K562 (cell line): ENCODE results near the gene PUM1. TPM values are rescaled to one million over a fixed set of nuclear protein-coding genes. Genes with fewer than 3 reads are reported as not detected.

ENCODE experiments used
- ATAC-seq: fragments of 200-7000 bp; cut with Tn5 transposase; 3 replicates; pipeline ENCODE4 v1.9.1; 2020; ENCODE audit warnings: moderate library complexity
- BruUV-seq: library from RNA; stranded (reverse); fragments of 400-500 nt; replicated peaks from 2 replicates; lab custom pipeline; 2021; lab: Mats Ljungman, UMichigan
- CTCF ChIA-PET: fragments of 300-600 bp; formaldehyde crosslinking; extraction: SDS; loops from one replicate; lab custom pipeline; 2021; ENCODE audit warnings: low intra/inter-chr PET ratio; lab: Yijun Ruan, JAX
- POLR2A ChIA-PET: fragments of 300-600, 350-650 bp; sonication (Branson Sonifier 250); formaldehyde crosslinking; extraction: SDS; loops from one replicate; lab custom pipeline; 2021; ENCODE audit warnings: antibody characterized with exemption, inconsistent platforms; lab: Yijun Ruan, JAX
- DNase-seq, 4 experiments: peaks; one replicate each; pipeline versions ENCODE4 v3.0.0 to v3.0.0-alpha.2; 2011 to 2018; ENCODE audit warnings: low spot score in 3 of 4, mixed read lengths in 3 of 4; ENCODE audit errors: extremely low read depth in 1 of 4
- FAIRE-seq: peaks from 2 replicates; lab custom pipeline; 2011; peaks lifted over from hg19 to GRCh38; lab: Jason Lieb, UNC
- H2AFZ ChIP-seq: 2 replicates; pipeline ENCODE4 v1.6.0; 2011; ENCODE audit warnings: low read depth, low read length, control low read depth, inconsistent platforms
- H3K27ac ChIP-seq: fragments of 200-600 bp; 3 replicates; pipeline ENCODE4 v1.8.0; 2011; ENCODE audit warnings: low read depth, mild to moderate bottlenecking, control low read depth, inconsistent platforms, low read length, moderate library complexity, mixed read lengths; ENCODE audit errors: extremely low read depth
- H3K27me3 ChIP-seq, 2 experiments: fragments of 300-600 bp in 1 of 2; 2 replicates in 1 of 2; 3 replicates in 1 of 2; pipeline versions ENCODE4 v1.6.0 to v1.8.0; 2011; ENCODE audit warnings: inconsistent platforms in 2 of 2, low read length in 2 of 2, mild to moderate bottlenecking in 1 of 2, mixed read lengths in 1 of 2, moderate library complexity in 1 of 2; ENCODE audit not compliant: control insufficient read depth in 2 of 2, insufficient read depth in 2 of 2
- H3K36me3 ChIP-seq: fragments of 300-600 bp; 3 replicates; pipeline ENCODE4 v1.8.0; 2011; ENCODE audit warnings: mild to moderate bottlenecking, low read length, inconsistent platforms; ENCODE audit not compliant: control insufficient read depth, insufficient read depth
- H3K4me1 ChIP-seq, 2 experiments: fragments of 200-600 bp in 1 of 2; replicated peaks in 1 of 2; 2 replicates in 1 of 2; 3 replicates in 1 of 2; pipeline versions ENCODE4 v1.5.1 to v1.8.0; 2011; ENCODE audit warnings: inconsistent platforms in 2 of 2, low read length in 2 of 2, mild to moderate bottlenecking in 1 of 2, mixed read lengths in 1 of 2, moderate library complexity in 1 of 2; ENCODE audit not compliant: control insufficient read depth in 2 of 2, insufficient read depth in 2 of 2
- H3K4me2 ChIP-seq: 2 replicates; pipeline ENCODE4 v1.6.1; 2011; ENCODE audit warnings: low read length, control low read depth, inconsistent platforms, mixed read lengths; ENCODE audit not compliant: insufficient read depth
- H3K4me3 ChIP-seq: fragments of 200-600 bp; sonication (generic), shearing (Covaris generic); 2 replicates; pipeline ENCODE4 v1.5.1; 2016; ENCODE audit warnings: control low read depth, inconsistent platforms
- H3K79me2 ChIP-seq: fragments of 200-600 bp; 3 replicates; pipeline ENCODE4 v1.8.0; 2011; ENCODE audit warnings: low read length, inconsistent platforms; ENCODE audit not compliant: control insufficient read depth, insufficient read depth
- H3K9ac ChIP-seq, 2 experiments: 2 replicates each; pipeline versions ENCODE4 v1.6.0 to v1.6.1; 2011; ENCODE audit warnings: low read depth in 2 of 2, low read length in 2 of 2, control low read depth in 1 of 2, inconsistent platforms in 1 of 2, mild to moderate bottlenecking in 1 of 2, mixed read lengths in 1 of 2; ENCODE audit not compliant: insufficient read depth in 1 of 2
- H3K9me1 ChIP-seq: one replicate; pipeline ENCODE4 v1.6.0; 2011; ENCODE audit warnings: inconsistent platforms, mild to moderate bottlenecking, low read length, moderate library complexity; ENCODE audit not compliant: control insufficient read depth, insufficient read depth
- H3K9me3 ChIP-seq: replicated peaks from 2 replicates; pipeline ENCODE4 v1.5.1; 2011; ENCODE audit warnings: low read depth, low read length, inconsistent platforms; ENCODE audit not compliant: control insufficient read depth, insufficient read depth
- H4K20me1 ChIP-seq: replicated peaks from 2 replicates; pipeline ENCODE4 v1.6.1; 2011; ENCODE audit warnings: low read length, inconsistent platforms, mixed read lengths; ENCODE audit not compliant: control insufficient read depth, insufficient read depth
- CBX8 ChIP-seq: fragments of 200-600 bp; sonication (generic); IDR thresholded peaks from 2 replicates; pipeline ENCODE4 v1.6.1; 2012; ENCODE audit warnings: borderline replicate concordance, mixed run types, low read depth, mild to moderate bottlenecking, moderate library complexity, mixed read lengths, low read length, control low read depth, inconsistent platforms; ENCODE audit not compliant: poor library complexity, severe bottlenecking; ENCODE audit errors: extremely low read depth
- DACH1 ChIP-seq: fragments of 450-650 bp; IDR thresholded peaks from 2 replicates; pipeline ENCODE4 v1.6.1; 2018; ENCODE audit not compliant: partially characterized antibody
- HNRNPH1 ChIP-seq: fragments of 200-400 bp; formaldehyde crosslinking; optimal IDR thresholded peaks from 2 replicates; pipeline ENCODE3; 2017; ENCODE audit warnings: low read depth, mild to moderate bottlenecking, low read length, moderate library complexity
- TCFL5 ChIP-seq: fragments of 250-450 bp; sonication (Bioruptor Pico); conservative IDR thresholded peaks from 2 replicates; pipeline ENCODE4 v1.6.1; 2021; ENCODE audit warnings: mild to moderate bottlenecking, moderate library complexity, matching md5 sums
- ZBTB7A ChIP-seq: IDR thresholded peaks from 2 replicates; pipeline ENCODE4 v1.6.1; 2011; ENCODE audit warnings: low read depth, mild to moderate bottlenecking, low read length, moderate library complexity, borderline replicate concordance; ENCODE audit not compliant: control insufficient read depth
- WGBS: fragments of 100-300 bp; shearing (Covaris generic); methylation state at CpG from one replicate; pipeline ENCODE4 v1.1.6; 2016; ENCODE audit warnings: low coverage, mixed read lengths; ENCODE audit not compliant: insufficient coverage; ENCODE audit errors: missing lambda C conversion rate; 5-methylcytosine and 5-hydroxymethylcytosine counted together
- in situ Hi-C: fragments of 300-500 bp; cut with MboI; formaldehyde crosslinking; loops from 4 replicates; pipeline ENCODE4 v1.15.0; 2018; ENCODE audit warnings: inconsistent platforms, mixed read lengths
- intact Hi-C: fragments of 100-400 bp; cut with micrococcal nuclease; formaldehyde crosslinking; loops from 2 replicates; pipeline ENCODE4 v1.14.2; 2022
- polyA plus RNA-seq, 8 experiments: library from polyadenylated mRNA; depleted of rRNA in 4 of 8; stranded (reverse) in 5 of 8; unstranded in 3 of 8; fragments of >200 nt; fragmentation: Nextera tagmentation in 2 of 8; fragmentation: Illumina TruSeq in 1 of 8; extraction: Ambion mirVana in 2 of 8; extraction: Trizol in 1 of 8; gene quantifications; 2 replicates each; pipeline versions ENCODE4 v1.2.1 to v1.2.3, GENCODE V29; 2011 to 2014; ENCODE audit warnings: inconsistent platforms in 1 of 8, missing spikeins in 1 of 8
- total RNA-seq, 7 experiments: library from RNA; depleted of rRNA in 6 of 7; stranded (reverse); fragments of >200 nt in 6 of 7; fragmentation: Illumina TruSeq in 2 of 7; extraction: Trizol in 2 of 7; gene quantifications; 2 replicates each; pipeline versions ENCODE4 v1.2.1 to v1.2.3, GENCODE V29; 2011 to 2021; ENCODE audit warnings: low replicate concordance in 1 of 7
- TF ChIP-seq, protein P1 (sequence below): fragments of 250-450 bp; sonication (Bioruptor Pico); IDR thresholded peaks from 2 replicates; pipeline ENCODE4 v1.8.0; 2021; ENCODE audit warnings: mild to moderate bottlenecking, moderate library complexity

Gene PUM1
- total and polyA plus RNA-seq, 9 of the 15 experiments (the other 6 are each of a cell fraction or from before 2014, with no cell fraction given): 37.7 to 104 (median 55.7) TPM

DNA sequence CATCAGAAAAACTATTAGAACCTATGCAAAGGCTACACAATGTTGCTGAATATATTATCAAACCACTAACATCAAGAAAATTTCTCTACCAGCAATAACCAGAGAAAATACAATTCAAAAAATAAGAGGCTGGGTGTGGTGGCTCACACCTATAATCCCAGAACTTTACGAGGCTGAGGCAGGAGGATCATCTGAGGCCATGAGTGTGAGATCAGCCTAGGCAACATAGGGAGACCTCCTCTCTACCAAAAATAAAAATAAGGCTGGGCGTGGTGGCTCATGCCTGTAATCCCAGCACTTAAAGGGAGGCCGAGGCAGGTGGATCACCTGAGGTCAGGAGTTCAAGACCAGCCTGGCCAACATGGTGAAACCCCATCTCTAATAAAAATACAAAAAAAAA, 16.9 kb upstream of the PUM1 start:
- no peaks in the 10 kb centered on the region for H3K9me3 ChIP-seq
- ChIA-PET POLR2A (interaction anchor here (2.3 kb wide), 1 partner anchor 10 kb away, joined by 10 read pairs; no protein-coding TSS in a partner anchor), CTCF (interaction anchor here (0.6 kb wide), 1 partner anchor 11 kb away, joined by 3 read pairs; no protein-coding TSS in a partner anchor)
- H3K4me1 ChIP-seq: peaks cover 16 to 20% of the 10 kb centered on the region in 2 experiments
- no TSS peak for BruUV-seq
- 76% methylated on average over 3 of the region's 3 CpGs for WGBS
- H3K9me1 ChIP-seq: no peaks in the 10 kb centered on the region
- no peaks in the 10 kb centered on the region for H3K27me3 ChIP-seq
- TF ChIP-seq TCFL5 (no peak), ZBTB7A (no peak), HNRNPH1 (no peak), DACH1 (no peak), CBX8 (no peak)
- TF ChIP-seq, protein P1, sequence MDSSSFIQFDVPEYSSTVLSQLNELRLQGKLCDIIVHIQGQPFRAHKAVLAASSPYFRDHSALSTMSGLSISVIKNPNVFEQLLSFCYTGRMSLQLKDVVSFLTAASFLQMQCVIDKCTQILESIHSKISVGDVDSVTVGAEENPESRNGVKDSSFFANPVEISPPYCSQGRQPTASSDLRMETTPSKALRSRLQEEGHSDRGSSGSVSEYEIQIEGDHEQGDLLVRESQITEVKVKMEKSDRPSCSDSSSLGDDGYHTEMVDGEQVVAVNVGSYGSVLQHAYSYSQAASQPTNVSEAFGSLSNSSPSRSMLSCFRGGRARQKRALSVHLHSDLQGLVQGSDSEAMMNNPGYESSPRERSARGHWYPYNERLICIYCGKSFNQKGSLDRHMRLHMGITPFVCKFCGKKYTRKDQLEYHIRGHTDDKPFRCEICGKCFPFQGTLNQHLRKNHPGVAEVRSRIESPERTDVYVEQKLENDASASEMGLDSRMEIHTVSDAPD: no peak
- H4K20me1 ChIP-seq: no peaks in the 10 kb centered on the region
- H3K27ac ChIP-seq: no peak overlapping the region
- no peaks in the 10 kb centered on the region for H3K36me3 ChIP-seq
- no peak overlapping the region for H3K9ac ChIP-seq
- H2AFZ ChIP-seq: no peak overlapping the region
- no peak overlapping the region for H3K4me2 ChIP-seq
- DNase-seq (no peak), ATAC-seq (no peak), FAIRE-seq (no peak)
- H3K79me2 ChIP-seq: no peaks in the 10 kb centered on the region
- no peak overlapping the region for H3K4me3 ChIP-seq
- intact Hi-C loops (no loop called here), in situ Hi-C loops (no loop called here)
